Upper lobe of left lung (tissue), 6 donors: ENCODE results near the gene RABL6. TPM values are rescaled to one million over a fixed set of nuclear protein-coding genes. Genes with fewer than 3 reads are reported as not detected.

ENCODE experiments used
- ATAC-seq, 2 donors: fragments of 200-7000 bp; cut with Tn5 transposase; one replicate each; pipeline ENCODE4 v1.9.1; 2022; ENCODE audit warnings: mild to moderate bottlenecking in 2 of 2, moderate library complexity in 2 of 2; ENCODE audit not compliant: low FRiP score in 2 of 2
- DNase-seq, 2 donors: peaks; one replicate each; pipeline ENCODE4 v3.0.0-alpha.2; 2019 to 2020
- H3K27ac ChIP-seq, 4 donors: fragments of 200-600 bp; sonication (generic); one replicate each; pipeline ENCODE4 v1.5.1; 2016 to 2019
- H3K27me3 ChIP-seq, 4 donors: fragments of 200-600 bp; sonication (generic); one replicate each; pipeline ENCODE4 v1.5.1; 2017 to 2019
- H3K36me3 ChIP-seq, 4 donors: fragments of 200-600 bp; sonication (generic); one replicate each; pipeline ENCODE4 v1.5.1; 2016 to 2019
- H3K4me1 ChIP-seq, 4 donors: fragments of 200-600 bp; sonication (generic); one replicate each; pipeline ENCODE4 v1.5.1; 2018 to 2019
- H3K4me3 ChIP-seq, 4 donors: fragments of 200-600 bp; sonication (generic); one replicate each; pipeline ENCODE4 v1.5.1; 2017 to 2019; ENCODE audit warnings: mild to moderate bottlenecking in 2 of 4, moderate library complexity in 1 of 4
- H3K9me3 ChIP-seq, 4 donors: fragments of 200-600 bp; sonication (generic); one replicate each; pipeline ENCODE4 v1.5.1; 2018 to 2019
- CTCF ChIP-seq, 6 experiments: fragments of 450-650 bp in 4 of 6; fragments of 200-600 bp in 2 of 6; sonication (generic) in 2 of 6; IDR thresholded peaks; one replicate each; pipeline ENCODE4 v1.5.1; 2016 to 2019; ENCODE audit warnings: antibody characterized with exemption in 6 of 6
- EP300 ChIP-seq, 4 donors: sonication (generic); formaldehyde crosslinking; IDR thresholded peaks; one replicate each; pipeline ENCODE4 v1.5.1; 2017; ENCODE audit warnings: antibody characterized with exemption in 4 of 4, control low read depth in 2 of 4
- POLR2A ChIP-seq, 4 donors: fragments of 450-650 bp; IDR thresholded peaks; one replicate each; pipeline ENCODE4 v1.5.1; 2016 to 2017; ENCODE audit warnings: antibody characterized with exemption in 4 of 4, mild to moderate bottlenecking in 2 of 4
- POLR2AphosphoS5 ChIP-seq, 2 donors: sonication (generic); formaldehyde crosslinking; IDR thresholded peaks; one replicate each; pipeline ENCODE4 v1.5.1; 2017; ENCODE audit warnings: antibody characterized with exemption in 2 of 2
- WGBS, 2 donors: methylation state at CpG; one replicate each; pipeline ENCODE4 v1.1.5; 2017 to 2018; 5-methylcytosine and 5-hydroxymethylcytosine counted together
- total RNA-seq, 6 donors: library from RNA; depleted of rRNA in 4 of 6; stranded (reverse); fragments of >200 nt in 4 of 6; gene quantifications; one replicate each; pipeline versions ENCODE4 v1.1.0 to v1.2.1, GENCODE V29; 2016 to 2021
- donor health status: DM: no; HTN: no; CAD: no; lungs with moderate emphysema.
- donor health status: DM: no; HTN: yes; CAD: no; lungs with severe emphysema.

Gene RABL6
- total RNA-seq, 6 donors from 2014 or later = 47.2 to 128 (median 78.9) TPM

- TF ChIP-seq EP300 (IDR thresholded peaks at IDR 0.05) (no peak), CTCF (IDR thresholded peaks at IDR 0.05) (no peak), POLR2A (IDR thresholded peaks at IDR 0.05) (no peak), POLR2AphosphoS5 (IDR thresholded peaks at IDR 0.05) (no peak)
- Histone ChIP-seq H3K4me1 (peaks cover 63 to 86% (median 71%) of the 10 kb centered on the region in 4 donors), H3K4me3 (no peak overlapping the region), H3K27me3 (peaks cover 0 to 39% (median 38%) of the 10 kb centered on the region in 4 donors), H3K36me3 (peaks cover 0 to 13% (median 5%) of the 10 kb centered on the region in 4 donors), H3K27ac (no peak overlapping the region), H3K9me3 (no peaks in the 10 kb centered on the region)
- peak in 1 of 2 donors; percentile 86 for DNase-seq
- ATAC-seq = no peak
- 48% methylated on average over 20 of the region's 102 CpGs; no CpG with 5 or more reads in 1 of the 2 donors for WGBS, 2 donors
Observed at GRCh38 chr9:136845465-136846260, 37.9 kb downstream of the RABL6 start.

GRCh38 chr9:136846376-136847087 lies 38.8 kb downstream of the RABL6 start:
- H3K4me3 ChIP-seq = peak overlapping the region in 3 of 4 donors; percentile 56 to 88 (median 64)
- no peak for ATAC-seq
- peaks cover 0 to 39% (median 38%) of the 10 kb centered on the region in 4 donors for H3K27me3 ChIP-seq
- WGBS, 2 donors = 14 to 20% methylated on average over 21 to 60 of the region's 98 CpGs
- H3K36me3 ChIP-seq = peaks cover 0 to 13% (median 7%) of the 10 kb centered on the region in 4 donors
- no peaks in the 10 kb centered on the region for H3K9me3 ChIP-seq
- H3K27ac ChIP-seq = no peak overlapping the region
- DNase-seq = no peak
- H3K4me1 ChIP-seq = peaks cover 63 to 84% (median 70%) of the 10 kb centered on the region in 4 donors
- TF ChIP-seq POLR2A (IDR thresholded peaks at IDR 0.05) (no peak), EP300 (IDR thresholded peaks at IDR 0.05) (no peak)

- TF ChIP-seq EP300 (IDR thresholded peaks at IDR 0.05) (no peak), CTCF (IDR thresholded peaks at IDR 0.05) (no peak), POLR2A (IDR thresholded peaks at IDR 0.05) (no peak), POLR2AphosphoS5 (IDR thresholded peaks at IDR 0.05) (no peak)
- Histone ChIP-seq H3K36me3 (peaks cover 0 to 14% (median 8%) of the 10 kb centered on the region in 4 donors), H3K27ac (peak overlapping the region in 3 of 4 donors; percentile 87 to 89 (median 88)), H3K4me3 (peak overlapping the region; percentile 56 to 94 (median 76)), H3K27me3 (peaks cover 0 to 39% (median 38%) of the 10 kb centered on the region in 4 donors), H3K9me3 (no peaks in the 10 kb centered on the region), H3K4me1 (peaks cover 59 to 77% (median 64%) of the 10 kb centered on the region in 4 donors)
- DNase-seq (peak; percentile 57 to 93), ATAC-seq (peak in 1 of 2 donors; percentile 69)
- WGBS, 2 donors = 5 to 13% methylated on average over 9 to 19 of the region's 75 CpGs
Observed at GRCh38 chr9:136847088-136847825, 39.5 kb downstream of the RABL6 start.

GRCh38 chr9:136847826-136848392 lies 40.2 kb downstream of the RABL6 start:
- Histone ChIP-seq H3K36me3 (peaks cover 0 to 14% (median 8%) of the 10 kb centered on the region in 4 donors), H3K27me3 (peaks cover 0 to 39% (median 38%) of the 10 kb centered on the region in 4 donors), H3K4me1 (peaks cover 53 to 70% (median 57%) of the 10 kb centered on the region in 4 donors), H3K9me3 (no peaks in the 10 kb centered on the region), H3K4me3 (peak overlapping the region; percentile 56 to 94 (median 76)), H3K27ac (peak overlapping the region; percentile 78 to 89 (median 88))
- peak; percentile 89 to 97 for DNase-seq
- peak; percentile 73 to 78 for ATAC-seq
- WGBS, 2 donors = 0 to 2% methylated on average over 9 to 45 of the region's 48 CpGs
- peak; percentile 55 to 83 for TF ChIP-seq POLR2AphosphoS5 (IDR thresholded peaks at IDR 0.05)
- no peak for TF ChIP-seq EP300 (IDR thresholded peaks at IDR 0.05)
- peak in 1 of 6 experiments; percentile 11 for TF ChIP-seq CTCF (IDR thresholded peaks at IDR 0.05)
- TF ChIP-seq POLR2A (IDR thresholded peaks at IDR 0.05) = peak in 3 of 4 donors; percentile 34 to 78 (median 35)
